ENCODE data around the gene LIPT1. TPM values are rescaled to one million over a fixed set of nuclear protein-coding genes. Genes with fewer than 3 reads are reported as not detected.

Gene LIPT1
- polyA plus RNA-seq, 2 of the 4 experiments (the other 2 are of a cell fraction): 4.8 to 10.9 TPM

DNA sequence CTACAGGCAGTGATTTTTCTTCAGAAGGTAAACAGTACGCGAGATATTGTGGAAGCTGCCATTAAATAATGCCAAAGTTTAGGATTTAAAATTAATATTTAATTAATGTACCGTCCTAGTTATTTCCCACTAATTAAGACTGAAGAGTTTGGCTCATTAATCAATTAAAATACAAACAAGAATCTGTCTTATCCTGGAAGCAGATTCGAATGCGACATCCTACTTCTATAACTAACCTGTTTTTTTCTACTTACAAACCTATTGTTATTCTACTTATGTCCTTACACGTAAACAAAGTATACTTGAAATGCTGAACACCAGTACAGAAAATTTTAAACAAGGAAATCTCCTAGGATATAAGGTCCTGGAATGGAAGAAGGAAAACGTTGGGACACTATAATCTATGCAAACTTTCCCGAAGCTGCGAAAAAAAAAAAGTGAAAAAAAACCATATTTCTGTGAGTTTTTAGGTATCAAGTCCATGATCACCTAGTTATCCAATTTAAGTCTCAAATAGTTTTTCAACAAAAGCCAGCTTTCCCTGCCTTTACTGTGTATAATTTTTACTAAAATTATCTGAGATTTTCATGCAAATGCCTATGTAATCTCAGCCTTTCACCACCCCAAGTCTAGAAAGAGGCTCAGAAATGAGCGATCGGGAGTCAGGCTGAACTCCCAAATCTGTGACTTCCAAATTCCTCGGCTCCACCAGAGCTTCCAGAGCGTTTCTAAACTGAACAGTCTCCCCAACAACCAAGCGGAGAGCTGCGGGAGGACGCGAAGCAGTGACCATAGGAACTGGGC lies 14.5 kb upstream of the LIPT1 start:
- ChIA-PET POLR2A (interaction anchor here (1.0 to 3.3 kb wide), 6 partner anchors 10 to 197 kb away, joined by 3 to 54 read pairs (median 4); partner anchors contain the start of genes EIF5B, LIPT1, TSGA10 and TXNDC9), CTCF (interaction anchor here (0.6 to 2.9 kb wide), 3 partner anchors 14 to 410 kb away, joined by 3 to 14 read pairs (median 3); partner anchors contain the start of genes LIPT1 and TSGA10)
- FAIRE-seq (no peak), ATAC-seq (no peak), DNase-seq (ENCODE audit: low read depth in 1 of 2, low spot score in 1 of 2) (no peak)
- Histone ChIP-seq H3K4me2 (peak overlapping the region; percentile 84), H3K4me1 (peaks cover 10% of the 10 kb centered on the region; the same call in 2 of the 3 replicates), H3K4me3 (peak overlapping the region; percentile 63), H3K27ac (peak overlapping the region; percentile 67 to 89), H3K9me3 (peaks cover 4% of the 10 kb centered on the region; the same call in 1 of the 3 replicates)
- WGBS (ENCODE audit: missing lambda C conversion rate): 41% methylated on average over 14 of the region's 17 CpGs
- no peak for TF ChIP-seq HOXB13 (CRISPR knock-in tag; IDR thresholded peaks at IDR 0.05; ENCODE audit: low read depth)
- TF ChIP-seq, protein P1, sequence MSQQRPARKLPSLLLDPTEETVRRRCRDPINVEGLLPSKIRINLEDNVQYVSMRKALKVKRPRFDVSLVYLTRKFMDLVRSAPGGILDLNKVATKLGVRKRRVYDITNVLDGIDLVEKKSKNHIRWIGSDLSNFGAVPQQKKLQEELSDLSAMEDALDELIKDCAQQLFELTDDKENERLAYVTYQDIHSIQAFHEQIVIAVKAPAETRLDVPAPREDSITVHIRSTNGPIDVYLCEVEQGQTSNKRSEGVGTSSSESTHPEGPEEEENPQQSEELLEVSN (IDR thresholded peaks at IDR 0.05; ENCODE audit: borderline replicate concordance, low read depth): 0 out of 2 replicates have a peak, but pooled peaks have one; percentile 31

DNA sequence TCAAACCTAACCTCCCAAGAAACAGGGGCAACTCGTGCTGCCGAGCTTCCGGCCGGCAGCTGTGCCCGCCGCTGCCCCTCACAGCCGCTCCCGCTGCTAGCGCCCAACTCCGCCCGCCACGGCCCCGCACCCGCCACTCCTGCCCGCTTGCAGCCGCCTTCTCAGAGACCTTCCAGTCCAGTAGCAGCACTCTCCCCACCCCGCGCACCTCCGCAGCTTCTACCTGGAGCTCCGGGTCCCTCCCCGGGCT lies 14.0 kb upstream of the LIPT1 start:
- FAIRE-seq (no peak), DNase-seq (ENCODE audit: low read depth in 1 of 2, low spot score in 1 of 2) (no peak), ATAC-seq (peak; percentile 77 to 81)
- peak overlapping the region; percentile 67 to 89 for H3K27ac ChIP-seq
- H3K4me1 ChIP-seq: peaks cover 10% of the 10 kb centered on the region; the same call in 2 of the 3 replicates
- H3K4me3 ChIP-seq: peak overlapping the region; percentile 63
- H3K9me3 ChIP-seq: no peaks in the 10 kb centered on the region
- POLR2A ChIA-PET: interaction anchor here (1.0 to 3.3 kb wide), 7 partner anchors 9 to 196 kb away, joined by 3 to 54 read pairs (median 3); partner anchors contain the start of genes EIF5B, LIPT1, TSGA10 and TXNDC9
- TF ChIP-seq, protein P2, sequence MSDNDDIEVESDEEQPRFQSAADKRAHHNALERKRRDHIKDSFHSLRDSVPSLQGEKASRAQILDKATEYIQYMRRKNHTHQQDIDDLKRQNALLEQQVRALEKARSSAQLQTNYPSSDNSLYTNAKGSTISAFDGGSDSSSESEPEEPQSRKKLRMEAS (IDR thresholded peaks at IDR 0.05): peak; percentile 61
- TF ChIP-seq HDAC2 (IDR thresholded peaks at IDR 0.05) (no peak), KDM1A (IDR thresholded peaks at IDR 0.05; ENCODE audit: low read depth) (no peak), POLR2A (IDR thresholded peaks at IDR 0.05; ENCODE audit: low read length) (peak; percentile 62; the same call in 1 of the 2 replicates), PHF8 (IDR thresholded peaks at IDR 0.05; ENCODE audit: borderline replicate concordance, low read depth) (0 out of 2 replicates have a peak, but pooled peaks have one; percentile 10), MYC (IDR thresholded peaks at IDR 0.05; ENCODE audit: borderline replicate concordance, low read length) (no peak), JUN (IDR thresholded peaks at IDR 0.05) (peak in 1 of 2 experiments; percentile 41; a peak in 1 of 5 replicates), NFE2L2 (conservative IDR thresholded peaks at IDR 0.05; ENCODE audit: low read length) (no peak)
- TF ChIP-seq, protein P1 (IDR thresholded peaks at IDR 0.05; ENCODE audit: borderline replicate concordance, low read depth): 0 out of 2 replicates have a peak, but pooled peaks have one; percentile 11
- 7% methylated on average over 5 of the region's 21 CpGs for WGBS (ENCODE audit: missing lambda C conversion rate)
- H3K4me2 ChIP-seq: peak overlapping the region; percentile 84
- CTCF ChIA-PET: interaction anchor here (0.6 to 2.9 kb wide), 3 partner anchors 14 to 410 kb away, joined by 3 to 14 read pairs (median 3); partner anchors contain the start of genes LIPT1 and TSGA10

DNA sequence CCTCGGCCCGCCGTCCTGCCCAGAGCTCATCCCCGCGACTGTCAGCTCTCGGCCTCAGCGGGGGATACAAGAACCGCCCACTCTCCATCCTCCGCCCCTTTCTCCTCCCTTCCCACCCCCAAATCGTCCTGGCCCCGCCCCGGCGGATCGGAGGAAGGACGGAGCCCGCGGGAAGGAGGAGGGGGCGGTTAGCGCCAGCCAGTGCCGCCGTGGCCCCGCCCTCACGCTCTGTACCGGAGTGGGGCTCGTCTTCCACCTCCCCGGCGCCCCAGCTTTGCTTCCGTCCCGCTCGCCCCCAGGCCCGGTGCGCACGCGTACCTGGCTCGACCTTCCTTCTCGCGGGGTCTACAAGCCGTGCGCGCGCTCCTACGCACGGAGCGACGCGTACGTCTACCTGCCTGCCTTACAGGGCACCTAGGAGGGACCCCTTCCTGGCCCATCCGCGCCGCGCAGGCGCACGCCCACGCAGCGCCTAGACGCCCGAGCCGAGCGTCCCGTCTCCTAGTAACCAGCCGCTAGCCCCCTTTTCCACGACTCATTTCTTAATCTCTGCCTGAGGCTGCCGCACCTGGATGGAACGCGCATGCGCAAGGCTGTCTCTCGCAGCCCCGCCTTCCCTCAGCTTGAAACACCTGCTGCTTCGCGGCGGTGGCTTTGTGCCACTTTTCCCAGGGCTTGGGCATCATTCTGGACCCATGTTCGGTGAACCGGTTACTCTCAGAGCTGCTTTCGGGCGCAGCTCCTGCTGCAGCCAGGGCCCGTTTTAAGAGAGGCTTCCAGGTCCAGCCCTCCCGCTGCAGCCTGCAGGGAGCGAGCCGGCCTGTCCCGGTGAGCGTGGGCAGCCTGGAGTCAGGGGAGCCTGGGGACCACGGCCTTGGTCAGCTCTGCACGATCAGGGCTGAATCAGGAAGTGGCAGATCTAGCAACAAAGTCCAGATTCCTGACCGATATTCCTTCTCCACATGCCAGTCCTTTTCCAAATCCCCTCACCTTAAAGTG lies 13.4 kb upstream of the LIPT1 start, which contains the start of gene C2orf15:
Gene C2orf15, plus strand, starts transcription at position 598 of the 999 bp plus-strand sequence. CDS start 8,852 bp downstream, outside the sequence.
- Histone ChIP-seq H3K4me3 (peak within 1 kb of the TSS; percentile 63), H3K9me3 (no peaks in the 10 kb centered on the region), H3K4me1 (peaks cover 10% of the 10 kb centered on the region; the same call in 2 of the 3 replicates), H3K4me2 (peak within 1 kb of the TSS; percentile 84), H3K27ac (peak within 1 kb of the TSS; percentile 67 to 89)
- ATAC-seq (peak; percentile 92 to 95), DNase-seq (ENCODE audit: low read depth in 1 of 2, low spot score in 1 of 2) (peak; percentile 44 to 91), FAIRE-seq (no peak)
- WGBS (ENCODE audit: missing lambda C conversion rate): under 1% methylated on average over 28 of the region's 84 CpGs
- ChIA-PET CTCF (interaction anchor here (0.9 to 2.9 kb wide), 4 partner anchors 13 to 492 kb away, joined by 3 to 14 read pairs (median 3); partner anchors contain the start of genes LIPT1 and TSGA10), POLR2A (interaction anchor here (1.0 to 3.3 kb wide), 8 partner anchors 8 to 195 kb away, joined by 3 to 54 read pairs (median 4); partner anchors contain the start of genes EIF5B, LIPT1, TSGA10 and TXNDC9)
- TF ChIP-seq, protein P3, sequence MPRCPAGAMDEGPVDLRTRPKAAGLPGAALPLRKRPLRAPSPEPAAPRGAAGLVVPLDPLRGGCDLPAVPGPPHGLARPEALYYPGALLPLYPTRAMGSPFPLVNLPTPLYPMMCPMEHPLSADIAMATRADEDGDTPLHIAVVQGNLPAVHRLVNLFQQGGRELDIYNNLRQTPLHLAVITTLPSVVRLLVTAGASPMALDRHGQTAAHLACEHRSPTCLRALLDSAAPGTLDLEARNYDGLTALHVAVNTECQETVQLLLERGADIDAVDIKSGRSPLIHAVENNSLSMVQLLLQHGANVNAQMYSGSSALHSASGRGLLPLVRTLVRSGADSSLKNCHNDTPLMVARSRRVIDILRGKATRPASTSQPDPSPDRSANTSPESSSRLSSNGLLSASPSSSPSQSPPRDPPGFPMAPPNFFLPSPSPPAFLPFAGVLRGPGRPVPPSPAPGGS (IDR thresholded peaks at IDR 0.05): peak; percentile 62; the same call in 1 of the 3 replicates
- TF ChIP-seq KDM5A (IDR thresholded peaks at IDR 0.05): no peak
- TF ChIP-seq, protein P2 (IDR thresholded peaks at IDR 0.05): peak; percentile 24
- peak in 1 of 2 experiments; percentile 9; a peak in 1 of 5 replicates for TF ChIP-seq JUN (IDR thresholded peaks at IDR 0.05)
